Hepatocyte (in vitro differentiated cells): ENCODE measurements around the gene IFNGR2.
A peak's percentile ranks its signal among the peaks of the same experiment; 100 is the strongest.

Experiments used
- EZH2 ChIP-seq: fragments of 200-600 bp; sonication (generic); IDR thresholded peaks from 2 replicates; pipeline ENCODE4 v1.6.1; 2016; ENCODE audit warnings: antibody characterized with exemption, mild to moderate bottlenecking, borderline replicate concordance
- EZH2phosphoT487 ChIP-seq: fragments of 200-600 bp; sonication (generic); IDR thresholded peaks from one replicate; pipeline ENCODE4 v1.6.1; 2018; ENCODE audit warnings: antibody characterized with exemption, mild to moderate bottlenecking, low read depth, moderate library complexity; ENCODE audit not compliant: unreplicated experiment, severe bottlenecking
- TF ChIP-seq, protein P1 (sequence below): fragments of 200-600 bp; sonication (generic); IDR thresholded peaks from 2 replicates; pipeline ENCODE4 v1.5.1; 2016; ENCODE audit warnings: antibody characterized with exemption, mild to moderate bottlenecking; ENCODE audit not compliant: poor library complexity

DNA sequence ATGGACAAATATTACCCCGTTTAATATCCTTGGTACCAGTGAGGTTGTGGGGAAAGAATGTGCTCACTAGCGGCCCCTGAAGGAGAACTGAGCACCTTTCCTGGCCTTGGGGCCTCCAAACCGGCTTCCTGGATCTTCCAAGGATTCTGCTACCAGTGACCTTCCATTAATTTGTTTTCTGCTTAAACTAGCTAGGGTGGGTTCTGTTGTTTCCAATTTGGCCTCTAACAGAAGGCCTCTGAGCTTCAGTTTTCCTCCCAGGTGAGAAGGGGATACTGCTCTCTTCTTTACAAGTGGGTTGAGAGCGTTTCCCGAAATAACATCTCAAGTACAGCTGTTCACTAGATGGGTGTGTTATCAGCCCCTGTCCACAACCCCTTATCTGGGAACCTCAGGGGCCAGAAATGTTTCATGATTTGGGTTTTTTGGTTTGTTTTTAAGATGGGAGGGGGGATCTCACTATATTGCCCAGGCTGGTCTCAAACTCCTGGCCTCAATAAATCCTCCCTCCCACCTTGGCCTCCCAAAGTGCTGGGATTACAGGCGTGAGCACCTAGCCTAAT is 16.9 kb upstream of the IFNGR2 start:
- TF ChIP-seq, protein P1, sequence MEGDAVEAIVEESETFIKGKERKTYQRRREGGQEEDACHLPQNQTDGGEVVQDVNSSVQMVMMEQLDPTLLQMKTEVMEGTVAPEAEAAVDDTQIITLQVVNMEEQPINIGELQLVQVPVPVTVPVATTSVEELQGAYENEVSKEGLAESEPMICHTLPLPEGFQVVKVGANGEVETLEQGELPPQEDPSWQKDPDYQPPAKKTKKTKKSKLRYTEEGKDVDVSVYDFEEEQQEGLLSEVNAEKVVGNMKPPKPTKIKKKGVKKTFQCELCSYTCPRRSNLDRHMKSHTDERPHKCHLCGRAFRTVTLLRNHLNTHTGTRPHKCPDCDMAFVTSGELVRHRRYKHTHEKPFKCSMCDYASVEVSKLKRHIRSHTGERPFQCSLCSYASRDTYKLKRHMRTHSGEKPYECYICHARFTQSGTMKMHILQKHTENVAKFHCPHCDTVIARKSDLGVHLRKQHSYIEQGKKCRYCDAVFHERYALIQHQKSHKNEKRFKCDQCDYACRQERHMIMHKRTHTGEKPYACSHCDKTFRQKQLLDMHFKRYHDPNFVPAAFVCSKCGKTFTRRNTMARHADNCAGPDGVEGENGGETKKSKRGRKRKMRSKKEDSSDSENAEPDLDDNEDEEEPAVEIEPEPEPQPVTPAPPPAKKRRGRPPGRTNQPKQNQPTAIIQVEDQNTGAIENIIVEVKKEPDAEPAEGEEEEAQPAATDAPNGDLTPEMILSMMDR: peak; percentile 4
- TF ChIP-seq EZH2 (no peak), EZH2phosphoT487 (no peak)
